ENCODE measurements around the gene MED13L. TPM values are rescaled to one million over a fixed set of nuclear protein-coding genes. Genes with fewer than 3 reads are reported as not detected.
"Not testable (repeated sequence)": the region's sequence is repeated elsewhere in the genome, so short reads cannot be mapped to it uniquely, and the experiment has no call there.

MED13L gene
- total and polyA plus RNA-seq, 8 donors = 92.4 to 123 (median 97.0) TPM

GRCh38 chr12:116037941-116038837 lies 239.3 kb downstream of the MED13L start:
- DNase-seq (no peak), ATAC-seq (no peak)
- Histone ChIP-seq H3K4me3 (no peak overlapping the region), H3K27ac (no peak overlapping the region), H3K9me3 (no peaks in the 10 kb centered on the region), H3K27me3 (no peaks in the 10 kb centered on the region), H3K36me3 (no peaks in the 10 kb centered on the region), H3K4me1 (peaks cover 0 to 6% of the 10 kb centered on the region in 2 donors)
- no peak for TF ChIP-seq CTCF (IDR thresholded peaks at IDR 0.05)
- intact Hi-C loops (cut with DNase I) = no loop called here

GRCh38 chr12:116033765-116034164 lies 243.7 kb downstream of the MED13L start:
- Histone ChIP-seq H3K4me1 (peaks cover 0 to 6% of the 10 kb centered on the region in 2 donors), H3K4me3 (no peak overlapping the region), H3K9me3 (no peaks in the 10 kb centered on the region), H3K27me3 (no peaks in the 10 kb centered on the region), H3K36me3 (no peaks in the 10 kb centered on the region), H3K27ac (no peak overlapping the region)
- ATAC-seq (peak; percentile 90), DNase-seq (no peak)
- TF ChIP-seq CTCF (IDR thresholded peaks at IDR 0.05) = no peak
- intact Hi-C loops (cut with DNase I) = no loop called here

GRCh38 chr12:116031624-116032023 lies 245.9 kb downstream of the MED13L start:
- H3K27ac ChIP-seq; intact Hi-C loops (cut with DNase I); H3K27me3 ChIP-seq; DNase-seq; H3K9me3 ChIP-seq; H3K4me1 ChIP-seq; ATAC-seq; H3K4me3 ChIP-seq; H3K36me3 ChIP-seq: not testable (repeated sequence)

GRCh38 chr12:116028619-116029018 lies 248.9 kb downstream of the MED13L start:
- ATAC-seq (no peak), DNase-seq (no peak)
- no peak for TF ChIP-seq CTCF (IDR thresholded peaks at IDR 0.05)
- H3K9me3 ChIP-seq = no peaks in the 10 kb centered on the region
- H3K4me1 ChIP-seq = peaks cover 0 to 3% of the 10 kb centered on the region in 2 donors
- H3K27me3 ChIP-seq = no peaks in the 10 kb centered on the region
- H3K36me3 ChIP-seq = no peaks in the 10 kb centered on the region
- H3K27ac ChIP-seq = no peak overlapping the region
- H3K4me3 ChIP-seq = no peak overlapping the region
- intact Hi-C loops (cut with DNase I) = no loop called here

GRCh38 chr12:116027551-116027821 lies 250.0 kb downstream of the MED13L start:
- H3K27me3 ChIP-seq = no peaks in the 10 kb centered on the region
- H3K27ac ChIP-seq = no peak overlapping the region
- intact Hi-C loops (cut with DNase I) = no loop called here
- H3K4me1 ChIP-seq = peaks cover 0 to 3% of the 10 kb centered on the region in 2 donors
- TF ChIP-seq CTCF (IDR thresholded peaks at IDR 0.05) = no peak
- no peaks in the 10 kb centered on the region for H3K36me3 ChIP-seq
- ATAC-seq (no peak), DNase-seq (no peak)
- no peaks in the 10 kb centered on the region for H3K9me3 ChIP-seq
- no peak overlapping the region for H3K4me3 ChIP-seq

Data from left lung (tissue), 10 donors.